Natural killer cell (primary cell): Measurements from ENCODE around the gene AOPEP. TPM values are rescaled to one million over a fixed set of nuclear protein-coding genes. Genes with fewer than 3 reads are reported as not detected.
"Not testable (repeated sequence)": the region's sequence is repeated elsewhere in the genome, so short reads cannot be mapped to it uniquely, and the experiment has no call there.

ENCODE experiments used
- ATAC-seq, 3 donors: fragments of 150-1000 bp in 2 of 3; fragments of 200-7000 bp in 1 of 3; cut with Tn5 transposase; 1 replicate in 1 of 3; 2 replicates in 2 of 3; pipeline ENCODE4 v1.10.0; 2021; ENCODE audit warnings: mild to moderate bottlenecking in 2 of 3, moderate library complexity in 2 of 3
- DNase-seq, 2 donors: peaks; one replicate each; pipeline versions ENCODE4 v3.0.0 to v3.0.0-alpha.2; 2013 to 2021; ENCODE audit warnings: mixed read lengths in 1 of 2
- H3K27ac ChIP-seq: one replicate; pipeline ENCODE4 v1.5.1; 2013; ENCODE audit warnings: mild to moderate bottlenecking, low read length
- H3K27me3 ChIP-seq: one replicate; pipeline ENCODE4 v1.6.1; 2013; ENCODE audit warnings: low read length; ENCODE audit not compliant: control insufficient read depth, insufficient read depth
- H3K36me3 ChIP-seq: one replicate; pipeline ENCODE4 v1.6.1; 2013; ENCODE audit warnings: low read length; ENCODE audit not compliant: control insufficient read depth, insufficient read depth
- H3K4me1 ChIP-seq: one replicate; pipeline ENCODE4 v1.6.1; 2013; ENCODE audit warnings: low read length; ENCODE audit not compliant: control insufficient read depth, insufficient read depth
- H3K4me3 ChIP-seq: one replicate; pipeline ENCODE4 v1.5.1; 2013; ENCODE audit warnings: low read length
- H3K9me3 ChIP-seq: one replicate; pipeline ENCODE4 v1.6.1; 2013; ENCODE audit warnings: low read length; ENCODE audit not compliant: control insufficient read depth, insufficient read depth
- H3K27ac Mint-ChIP-seq, 2 donors: one replicate each; pipeline ENCODE4 v1.8.0; 2022; ENCODE audit warnings: mild to moderate bottlenecking in 2 of 2, mixed read lengths in 2 of 2, moderate library complexity in 1 of 2
- H3K27me3 Mint-ChIP-seq, 2 donors: one replicate each; pipeline ENCODE4 v1.8.0; 2022; ENCODE audit warnings: low read depth in 2 of 2, mixed read lengths in 2 of 2
- H3K36me3 Mint-ChIP-seq: one replicate; pipeline ENCODE4 v1.8.0; 2022; ENCODE audit warnings: mixed read lengths
- H3K4me1 Mint-ChIP-seq, 2 donors: one replicate each; pipeline ENCODE4 v1.8.0; 2022; ENCODE audit warnings: mixed read lengths in 2 of 2
- H3K4me3 Mint-ChIP-seq: one replicate; pipeline ENCODE4 v1.8.0; 2022; ENCODE audit warnings: mild to moderate bottlenecking, moderate library complexity, mixed read lengths
- H3K9me3 Mint-ChIP-seq, 2 donors: one replicate each; pipeline ENCODE4 v1.8.0; 2022; ENCODE audit warnings: mixed read lengths in 2 of 2
- WGBS: methylation state at CpG from one replicate; pipeline ENCODE4 v1.1.7; 2013; ENCODE audit warnings: missing lambda C conversion rate; ENCODE audit not compliant: insufficient coverage; 5-methylcytosine and 5-hydroxymethylcytosine counted together
- intact Hi-C: fragments of 100-400 bp; cut with micrococcal nuclease; formaldehyde crosslinking; loops from one replicate; pipeline ENCODE4 v1.14.2; 2022
- total RNA-seq, 4 donors: library from RNA; stranded (reverse); fragments of 120-200 nt in 1 of 4; gene quantifications; one replicate each; pipeline versions ENCODE4 v1.2.3 to v1.2.4, GENCODE V29; 2013 to 2022
- TF ChIP-seq, protein P1 (sequence below): fragments of 200-600 bp; IDR thresholded peaks from one replicate; pipeline ENCODE4 v1.8.0; 2022; ENCODE audit warnings: antibody characterized with exemption

AOPEP gene
- total RNA-seq, 3 donors from 2014 or later (not counting 1 experiment from before 2014, with no cell fraction given) = 20.1 to 22.6 (median 20.6) TPM

DNA sequence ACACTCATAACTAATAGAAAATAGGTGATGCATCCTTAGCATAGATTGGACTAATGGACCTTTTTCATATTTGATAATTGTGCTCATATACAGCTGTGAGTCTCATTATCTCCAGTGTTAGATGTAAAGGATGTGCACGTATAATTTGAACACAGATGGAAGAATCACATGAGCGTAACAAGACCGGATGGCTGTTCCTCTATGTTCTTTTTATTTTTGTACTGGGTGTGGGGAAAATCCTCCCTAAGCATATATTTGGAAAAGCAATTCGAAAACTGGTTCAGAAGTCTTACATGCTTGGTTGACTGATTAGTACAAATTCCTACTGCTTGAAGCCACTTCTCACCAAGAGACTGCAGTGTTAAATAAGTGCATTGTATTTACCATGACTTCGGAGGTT is 230.2 kb downstream of the AOPEP start:
- no peak overlapping the region for H3K27ac ChIP-seq
- no peaks in the 10 kb centered on the region for H3K9me3 ChIP-seq
- no peaks in the 10 kb centered on the region for H3K9me3 Mint-ChIP-seq
- WGBS = 91% methylated on average over 4 of the region's 5 CpGs
- peaks cover 20 to 21% of the 10 kb centered on the region in 2 donors for H3K4me1 Mint-ChIP-seq
- no peaks in the 10 kb centered on the region for H3K27me3 ChIP-seq
- H3K36me3 Mint-ChIP-seq = peaks cover 15% of the 10 kb centered on the region
- peaks cover 14% of the 10 kb centered on the region for H3K4me1 ChIP-seq
- H3K27me3 Mint-ChIP-seq = no peaks in the 10 kb centered on the region
- no peak overlapping the region for H3K4me3 Mint-ChIP-seq
- no peak for DNase-seq
- H3K36me3 ChIP-seq = no peaks in the 10 kb centered on the region
- H3K27ac Mint-ChIP-seq = no peak overlapping the region
- H3K4me3 ChIP-seq = no peak overlapping the region
- no peak for ATAC-seq
- TF ChIP-seq, protein P1, sequence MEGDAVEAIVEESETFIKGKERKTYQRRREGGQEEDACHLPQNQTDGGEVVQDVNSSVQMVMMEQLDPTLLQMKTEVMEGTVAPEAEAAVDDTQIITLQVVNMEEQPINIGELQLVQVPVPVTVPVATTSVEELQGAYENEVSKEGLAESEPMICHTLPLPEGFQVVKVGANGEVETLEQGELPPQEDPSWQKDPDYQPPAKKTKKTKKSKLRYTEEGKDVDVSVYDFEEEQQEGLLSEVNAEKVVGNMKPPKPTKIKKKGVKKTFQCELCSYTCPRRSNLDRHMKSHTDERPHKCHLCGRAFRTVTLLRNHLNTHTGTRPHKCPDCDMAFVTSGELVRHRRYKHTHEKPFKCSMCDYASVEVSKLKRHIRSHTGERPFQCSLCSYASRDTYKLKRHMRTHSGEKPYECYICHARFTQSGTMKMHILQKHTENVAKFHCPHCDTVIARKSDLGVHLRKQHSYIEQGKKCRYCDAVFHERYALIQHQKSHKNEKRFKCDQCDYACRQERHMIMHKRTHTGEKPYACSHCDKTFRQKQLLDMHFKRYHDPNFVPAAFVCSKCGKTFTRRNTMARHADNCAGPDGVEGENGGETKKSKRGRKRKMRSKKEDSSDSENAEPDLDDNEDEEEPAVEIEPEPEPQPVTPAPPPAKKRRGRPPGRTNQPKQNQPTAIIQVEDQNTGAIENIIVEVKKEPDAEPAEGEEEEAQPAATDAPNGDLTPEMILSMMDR = no peak
- intact Hi-C loops = no loop called here

DNA sequence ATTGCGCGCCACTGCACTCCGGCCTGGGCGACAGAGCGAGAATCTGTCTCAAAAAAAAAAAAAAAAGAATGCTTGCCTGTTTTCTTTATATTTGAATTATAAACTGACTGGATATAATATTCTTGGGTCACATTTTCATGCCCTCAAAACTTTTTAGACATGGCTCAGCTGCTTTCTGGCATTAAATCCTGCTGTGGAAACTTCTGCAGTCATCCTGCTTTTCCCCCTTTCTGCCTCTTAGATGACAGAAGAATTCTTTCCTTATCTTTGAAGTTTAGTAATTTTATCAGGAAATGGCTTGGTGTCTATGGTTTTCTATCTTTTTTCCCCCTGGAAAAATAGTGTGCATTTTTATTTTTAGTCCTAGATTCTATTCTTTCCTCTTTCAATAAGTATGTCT is 234.5 kb downstream of the AOPEP start:
- H3K36me3 ChIP-seq = no peaks in the 10 kb centered on the region
- H3K9me3 Mint-ChIP-seq = no peaks in the 10 kb centered on the region
- no peak for DNase-seq
- no peaks in the 10 kb centered on the region for H3K27me3 Mint-ChIP-seq
- H3K4me3 ChIP-seq = no peak overlapping the region
- no peaks in the 10 kb centered on the region for H3K4me1 Mint-ChIP-seq
- H3K9me3 ChIP-seq = no peaks in the 10 kb centered on the region
- intact Hi-C loops = no loop called here
- peaks cover 8% of the 10 kb centered on the region for H3K36me3 Mint-ChIP-seq
- no peaks in the 10 kb centered on the region for H3K27me3 ChIP-seq
- no peak for ATAC-seq
- no peak overlapping the region for H3K27ac ChIP-seq
- H3K27ac Mint-ChIP-seq = no peak overlapping the region
- 100% methylated on average over 5 of the region's 5 CpGs for WGBS
- H3K4me3 Mint-ChIP-seq = no peak overlapping the region
- no peaks in the 10 kb centered on the region for H3K4me1 ChIP-seq
- TF ChIP-seq, protein P1 = no peak

GRCh38 chr9:94961870-94962269 is 235.4 kb downstream of the AOPEP start:
- Histone ChIP-seq H3K36me3 (no peaks in the 10 kb centered on the region), H3K4me3 (no peak overlapping the region), H3K27ac (no peak overlapping the region), H3K4me1 (no peaks in the 10 kb centered on the region), H3K27me3 (no peaks in the 10 kb centered on the region), H3K9me3 (no peaks in the 10 kb centered on the region)
- no peaks in the 10 kb centered on the region for H3K9me3 Mint-ChIP-seq
- no peak for ATAC-seq
- intact Hi-C loops = no loop called here
- H3K4me1 Mint-ChIP-seq = no peaks in the 10 kb centered on the region
- no peak overlapping the region for H3K27ac Mint-ChIP-seq
- no peaks in the 10 kb centered on the region for H3K36me3 Mint-ChIP-seq
- H3K27me3 Mint-ChIP-seq = no peaks in the 10 kb centered on the region
- WGBS = 100% methylated on average over 2 of the region's 2 CpGs
- TF ChIP-seq, protein P1 = no peak
- H3K4me3 Mint-ChIP-seq = no peak overlapping the region
- DNase-seq = no peak

DNA sequence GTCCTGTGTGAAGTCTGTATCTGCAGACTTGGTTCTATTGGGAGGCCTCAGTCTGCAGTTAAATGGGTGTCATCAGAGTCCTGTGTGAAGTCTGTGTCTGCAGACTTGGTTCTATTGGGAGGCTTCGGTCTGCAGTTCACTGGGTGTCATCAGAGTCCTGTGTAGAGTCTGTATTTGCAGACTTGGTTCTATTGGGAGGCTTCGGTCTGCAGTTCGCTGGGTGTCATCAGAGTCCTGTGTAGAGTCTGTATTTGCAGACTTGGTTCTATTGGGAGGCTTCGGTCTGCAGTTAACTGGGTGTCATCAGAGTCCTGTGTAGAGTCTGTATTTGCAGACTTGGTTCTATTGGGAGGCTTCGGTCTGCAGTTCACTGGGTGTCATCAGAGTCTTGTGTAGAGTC is 239.1 kb downstream of the AOPEP start:
- H3K4me1 Mint-ChIP-seq, H3K27me3 ChIP-seq, H3K4me3 ChIP-seq, H3K27ac Mint-ChIP-seq, H3K27ac ChIP-seq, H3K4me1 ChIP-seq, H3K9me3 ChIP-seq, H3K36me3 Mint-ChIP-seq, intact Hi-C loops, H3K4me3 Mint-ChIP-seq, DNase-seq, H3K36me3 ChIP-seq, H3K27me3 Mint-ChIP-seq, ATAC-seq, H3K9me3 Mint-ChIP-seq: not testable (repeated sequence)
- WGBS = 97% methylated on average over 5 of the region's 5 CpGs

GRCh38 chr9:94966046-94966445 is 239.5 kb downstream of the AOPEP start:
- H3K4me3 Mint-ChIP-seq, ATAC-seq, H3K4me1 ChIP-seq, H3K9me3 ChIP-seq, H3K27ac ChIP-seq, H3K9me3 Mint-ChIP-seq, H3K36me3 ChIP-seq, H3K4me1 Mint-ChIP-seq, H3K27ac Mint-ChIP-seq, H3K27me3 Mint-ChIP-seq, H3K27me3 ChIP-seq, H3K36me3 Mint-ChIP-seq, intact Hi-C loops, H3K4me3 ChIP-seq, DNase-seq: not testable (repeated sequence)
- WGBS = 96% methylated on average over 3 of the region's 3 CpGs
